ENCODE results near the gene DENND1A.
A peak's percentile ranks its signal among the peaks of the same experiment; 100 is the strongest.

DENND1A gene

GRCh38 chr9:123606141-123606540 lies 323.8 kb downstream of the DENND1A start:
- no peak for DNase-seq

DNA sequence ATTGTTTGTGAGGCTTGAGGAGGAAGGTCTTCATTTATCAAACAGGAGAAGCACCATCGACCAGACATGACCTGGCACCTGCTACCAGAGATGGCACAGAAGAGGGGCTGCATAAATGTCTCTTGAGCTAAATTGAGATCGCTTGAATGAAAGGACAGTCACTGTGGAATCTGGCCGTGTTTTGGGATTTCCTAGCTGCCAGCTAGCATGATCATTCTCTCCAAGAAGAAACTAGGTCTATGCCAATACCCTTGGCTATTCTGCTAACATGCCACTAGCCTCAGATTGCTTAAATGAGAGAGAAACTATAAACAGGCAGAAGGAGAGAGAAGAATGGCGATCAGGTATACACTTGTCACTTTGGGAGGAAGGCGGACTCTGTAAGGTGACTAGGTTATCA lies 324.6 kb downstream of the DENND1A start:
- no peak for DNase-seq

- DNase-seq, result no peak
Observed at GRCh38 chr9:123604861-123605260, 325.1 kb downstream of the DENND1A start.

DNA sequence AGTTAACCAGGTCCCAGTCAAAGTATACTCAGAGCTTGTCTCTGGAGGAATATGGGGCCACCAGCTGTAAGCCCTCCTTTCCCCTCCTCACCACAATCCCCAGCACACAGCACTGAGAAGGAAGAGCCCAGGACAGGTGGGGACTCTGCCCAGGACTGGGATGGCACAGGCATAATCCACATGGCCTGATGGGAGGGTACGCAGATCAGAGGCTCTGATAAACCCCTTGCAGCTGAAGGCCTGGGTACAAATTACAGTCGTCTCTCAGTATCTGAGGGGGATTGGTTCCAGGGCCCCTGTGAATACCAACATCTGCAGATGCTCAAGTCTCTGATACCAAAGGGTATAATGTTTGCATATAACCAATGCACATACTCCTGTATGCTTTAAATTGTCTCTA lies 328.1 kb downstream of the DENND1A start:
- no peak for DNase-seq

DNA sequence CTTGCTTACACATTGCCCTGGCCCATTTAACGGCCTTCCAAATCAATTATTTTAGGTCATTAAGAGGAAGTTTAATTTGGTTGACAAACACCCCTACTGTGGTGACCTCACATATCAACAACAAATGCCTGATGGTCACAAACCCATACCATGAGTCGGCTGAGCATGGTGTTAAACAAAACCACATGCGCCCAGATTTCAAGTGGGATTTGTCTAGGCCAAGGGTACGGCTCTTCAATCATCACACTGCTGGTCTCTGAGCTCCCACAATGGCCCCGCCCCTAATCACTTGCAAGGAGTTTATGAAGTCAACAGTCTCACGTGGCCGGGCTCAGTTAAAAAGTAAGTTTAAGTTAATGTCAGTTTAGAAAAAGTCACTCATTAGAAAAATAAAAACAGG lies 330.1 kb downstream of the DENND1A start:
- DNase-seq, result no peak

DNA sequence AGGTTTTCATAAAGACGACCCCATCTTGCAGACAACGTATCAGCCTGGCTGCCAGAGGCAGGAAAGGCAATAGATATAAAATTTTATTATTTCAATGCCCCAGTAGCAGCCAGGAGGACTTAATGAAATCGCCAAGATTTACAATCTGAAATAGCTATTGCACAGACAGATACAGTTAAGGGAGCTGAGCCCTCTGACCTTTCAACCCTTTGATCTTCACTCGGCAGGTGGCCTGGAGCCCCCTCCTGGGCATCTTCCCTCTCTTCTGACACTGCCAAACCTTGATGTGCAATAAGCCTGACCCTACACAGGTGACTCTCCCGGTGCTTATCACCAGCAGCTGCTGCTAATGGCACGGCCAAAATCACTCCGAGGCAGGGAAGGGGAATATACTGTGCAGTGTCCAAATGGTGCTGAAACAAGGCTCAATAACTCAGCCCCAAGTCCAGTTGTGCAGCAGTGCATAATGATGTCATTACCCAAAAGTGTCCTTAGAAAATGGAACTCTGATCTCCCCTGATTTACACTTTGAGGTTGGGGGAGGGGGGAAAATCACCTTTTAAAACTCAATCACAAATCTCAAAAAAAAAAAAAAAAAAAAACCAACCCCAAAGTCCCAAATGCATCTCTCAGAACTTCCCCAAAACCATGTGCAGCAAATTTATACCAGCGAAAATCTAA lies 331.9 kb downstream of the DENND1A start:
- DNase-seq, result no peak

DNA sequence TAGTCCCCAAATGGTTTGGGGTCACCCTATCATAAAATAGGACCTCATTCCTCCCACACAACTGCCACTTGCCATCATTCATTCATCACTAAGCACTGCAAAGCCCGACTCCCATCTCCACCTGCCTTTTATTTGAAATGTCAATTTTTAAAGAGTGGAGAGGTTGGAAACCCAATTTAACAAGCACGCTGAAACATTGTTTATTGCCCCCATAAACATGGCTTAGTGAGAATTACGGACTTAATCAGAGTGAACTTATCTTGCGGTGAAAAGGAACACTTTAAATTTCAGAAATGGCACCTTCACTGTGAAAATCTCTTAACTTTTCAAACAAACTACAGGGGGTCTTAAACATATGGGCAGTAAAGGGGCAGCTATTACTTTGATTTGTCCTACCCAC lies 332.9 kb downstream of the DENND1A start:
- no peak for DNase-seq

DNA sequence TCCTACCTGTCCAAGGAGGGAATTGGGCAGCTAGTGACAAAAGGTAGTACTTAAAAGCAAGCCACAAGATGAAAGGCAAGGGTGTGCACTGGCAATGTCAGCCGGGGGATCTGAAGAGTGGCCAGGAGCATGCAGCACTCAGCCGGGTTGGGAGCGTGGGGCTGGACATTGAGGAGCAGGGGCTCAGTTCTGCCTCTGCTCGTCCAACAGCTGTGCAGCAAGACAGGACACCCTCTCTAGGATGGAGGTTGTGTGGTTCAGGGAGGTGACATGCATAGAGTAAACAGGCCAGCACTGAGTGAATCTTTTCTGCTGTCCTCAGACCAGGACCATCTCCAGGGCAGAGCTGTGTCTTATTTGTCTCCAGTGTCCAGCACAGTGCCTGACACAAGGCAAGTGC lies 338.6 kb downstream of the DENND1A start:
- no peak for DNase-seq

- no peak for DNase-seq
Observed at GRCh38 chr9:123590499-123590898, 339.4 kb downstream of the DENND1A start.

DNA sequence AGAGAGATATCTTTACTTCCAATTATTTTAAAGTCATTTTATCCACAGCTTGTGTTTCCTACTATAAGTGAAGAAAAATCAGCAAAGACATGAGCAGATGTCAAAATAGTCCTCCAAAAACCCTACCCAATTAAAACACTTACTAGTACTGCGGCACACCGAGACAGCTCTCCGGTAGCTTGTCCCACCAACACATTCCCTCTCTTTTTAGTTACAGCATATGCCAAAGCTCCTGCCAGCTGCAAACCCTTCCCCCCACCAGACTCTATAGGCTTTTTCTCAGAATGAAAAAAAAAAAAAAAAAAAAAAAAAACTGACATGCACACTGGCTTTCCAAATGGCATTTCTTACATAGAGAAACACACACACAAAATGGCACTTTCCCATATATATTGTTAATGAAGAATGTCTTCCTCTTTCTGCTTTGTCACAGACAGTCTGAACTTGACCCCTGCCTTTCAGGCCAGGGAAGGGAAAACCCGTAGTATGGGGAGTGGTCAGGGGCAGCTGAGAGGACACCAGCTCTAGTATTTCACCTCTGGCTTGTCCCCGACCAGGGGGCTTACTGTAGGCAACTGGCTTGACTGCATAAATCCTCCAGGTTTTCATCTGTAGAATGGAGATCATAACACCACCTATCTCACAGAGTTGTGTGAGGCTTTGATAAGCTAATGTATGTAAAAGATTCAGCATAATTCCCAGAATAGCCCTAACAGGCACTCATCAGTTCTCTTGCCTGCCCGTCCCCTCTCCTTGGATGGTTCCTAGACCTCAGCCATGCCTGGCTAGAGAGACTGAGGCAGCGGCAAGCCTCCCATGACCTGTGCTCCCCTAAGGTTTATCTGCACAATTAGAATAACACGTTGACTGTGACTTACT lies 340.3 kb downstream of the DENND1A start:
- DNase-seq, result no peak

GRCh38 chr9:123586275-123586674 lies 343.7 kb downstream of the DENND1A start:
- no peak for DNase-seq

DNA sequence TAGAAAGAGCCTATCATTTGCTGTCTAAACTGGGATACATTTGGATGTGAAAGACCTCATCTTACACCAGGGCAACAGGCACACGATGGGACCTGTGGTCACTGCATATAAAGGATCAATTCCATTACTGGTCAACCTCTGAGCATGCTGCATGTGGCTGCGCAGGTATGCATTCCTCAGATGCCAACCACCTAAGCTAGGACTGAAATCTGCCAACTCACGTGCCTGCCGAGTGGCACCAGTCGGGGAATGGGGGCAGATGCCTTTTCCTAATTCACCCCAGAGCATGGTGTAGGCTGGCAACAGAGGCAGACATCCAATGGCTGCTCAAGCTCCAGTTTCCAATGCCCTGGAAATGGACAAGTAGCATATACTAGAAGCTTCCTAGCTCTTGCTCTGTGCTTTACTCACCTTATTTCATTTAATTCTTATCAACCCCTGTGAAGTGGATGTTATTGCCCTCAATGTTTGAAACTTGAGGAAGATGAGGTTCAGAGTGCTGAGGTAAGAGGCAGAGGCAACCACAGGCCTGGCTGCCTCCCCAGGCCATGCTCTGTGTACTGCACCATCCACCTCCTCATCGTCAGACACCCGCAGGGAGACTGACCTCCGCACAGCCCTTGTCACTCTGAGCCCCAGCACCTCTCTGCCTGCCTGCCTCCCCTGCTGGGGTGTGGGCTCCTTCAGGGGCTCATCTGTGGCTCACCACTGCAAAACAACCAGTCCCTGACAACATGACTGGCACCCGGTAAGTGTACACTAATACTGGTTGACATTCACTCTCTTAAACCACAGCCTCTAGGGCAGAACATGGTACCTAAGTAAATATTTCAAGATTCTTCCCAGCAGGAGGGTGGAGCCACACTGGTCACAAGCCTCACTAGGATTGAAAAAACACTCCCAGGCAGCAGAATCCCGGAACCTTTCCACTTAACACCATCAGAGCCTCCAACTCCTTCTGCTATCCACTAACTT lies 345.4 kb downstream of the DENND1A start:
- DNase-seq, result no peak

- DNase-seq, result no peak
Observed at GRCh38 chr9:123583646-123584045, 346.3 kb downstream of the DENND1A start.

DNA sequence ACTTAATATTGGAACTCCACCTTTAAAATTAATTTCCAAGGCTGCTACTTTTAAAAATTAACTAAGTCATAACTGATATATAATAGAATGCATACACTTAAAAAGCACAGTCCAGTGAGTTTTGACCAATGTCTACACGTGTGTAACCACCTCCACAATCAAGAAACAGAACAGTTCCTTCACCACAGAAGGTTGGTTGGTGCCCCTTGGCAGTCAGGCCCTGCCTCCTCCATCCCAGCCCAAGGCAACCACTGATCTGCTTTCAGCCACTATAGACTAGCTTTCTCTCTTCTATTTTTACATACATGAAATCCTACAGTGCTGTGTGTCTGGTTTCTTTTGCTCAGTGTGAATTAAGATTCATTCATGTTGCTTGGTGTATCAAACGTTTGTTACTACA lies 358.7 kb downstream of the DENND1A start:
- DNase-seq, result no peak

DNA sequence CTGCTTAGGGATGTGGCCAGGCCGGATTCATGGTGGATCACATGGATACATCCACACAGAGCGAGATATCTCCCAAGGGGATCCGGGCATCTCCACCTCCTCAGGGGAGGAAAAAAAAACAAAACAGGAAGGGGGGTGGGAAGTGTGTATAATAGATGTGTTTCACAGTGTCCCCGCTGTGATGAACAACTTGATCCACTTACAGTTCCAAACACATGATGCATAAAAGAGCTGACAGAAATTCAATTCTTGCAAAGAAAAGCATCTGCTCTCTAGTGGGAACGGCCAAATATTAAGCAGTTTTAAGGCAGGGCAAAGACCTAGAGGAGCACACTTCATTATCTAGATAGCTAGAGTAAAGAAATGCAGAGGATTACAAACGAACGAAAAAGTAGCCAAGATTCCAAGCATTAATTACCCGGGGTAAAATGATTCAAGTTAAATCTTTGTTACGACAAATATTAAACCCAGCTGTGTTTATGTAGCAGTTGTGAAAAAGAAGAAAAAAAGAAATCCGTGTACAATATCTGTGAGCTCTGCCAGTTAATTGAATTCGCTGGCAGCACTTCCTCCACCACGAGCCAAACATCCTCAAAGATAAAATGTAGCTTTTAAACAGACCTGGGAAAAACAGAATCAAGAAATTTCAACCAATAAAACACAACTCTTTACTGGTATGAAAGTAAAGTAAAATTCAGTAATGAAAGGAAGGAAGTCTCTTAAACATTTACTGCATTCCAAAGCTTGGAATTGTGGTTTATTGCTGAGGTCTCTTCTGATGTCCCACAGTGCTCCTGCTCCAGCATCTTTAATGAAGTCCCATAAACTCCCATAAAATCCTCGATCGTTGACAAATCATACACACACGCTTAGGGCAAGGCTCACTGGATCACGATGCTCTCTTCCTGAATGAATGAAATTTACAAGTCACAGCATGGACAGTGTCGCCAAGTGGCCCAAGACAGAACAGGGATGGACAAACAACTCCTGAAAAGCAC lies 360.9 kb downstream of the DENND1A start:
- DNase-seq, result no peak

DNA sequence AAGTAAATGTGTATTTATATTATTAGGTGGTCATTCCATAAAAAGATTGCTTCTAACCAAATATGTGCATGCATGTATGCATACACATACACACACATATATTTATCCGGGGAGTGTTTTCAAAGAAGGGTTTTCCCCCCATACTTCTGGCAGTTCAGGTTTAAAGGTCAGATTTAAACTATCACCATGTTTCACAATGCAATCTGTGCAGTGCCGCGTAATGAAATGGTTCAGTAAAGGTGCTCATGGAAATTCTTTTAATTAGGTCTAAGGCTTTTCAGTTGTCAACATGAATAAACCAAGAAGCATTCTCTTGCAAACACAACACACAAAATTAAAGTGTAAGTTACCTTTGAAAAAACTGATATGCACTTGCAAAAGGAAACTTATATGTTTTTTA lies 362.9 kb downstream of the DENND1A start:
- DNase-seq, result no peak

GRCh38 chr9:123564652-123565051 lies 365.3 kb downstream of the DENND1A start:
- DNase-seq, result no peak

GRCh38 chr9:123562844-123563346 lies 367.0 kb downstream of the DENND1A start:
- peak in 1 of 2 donors; percentile 26 for DNase-seq

DNA sequence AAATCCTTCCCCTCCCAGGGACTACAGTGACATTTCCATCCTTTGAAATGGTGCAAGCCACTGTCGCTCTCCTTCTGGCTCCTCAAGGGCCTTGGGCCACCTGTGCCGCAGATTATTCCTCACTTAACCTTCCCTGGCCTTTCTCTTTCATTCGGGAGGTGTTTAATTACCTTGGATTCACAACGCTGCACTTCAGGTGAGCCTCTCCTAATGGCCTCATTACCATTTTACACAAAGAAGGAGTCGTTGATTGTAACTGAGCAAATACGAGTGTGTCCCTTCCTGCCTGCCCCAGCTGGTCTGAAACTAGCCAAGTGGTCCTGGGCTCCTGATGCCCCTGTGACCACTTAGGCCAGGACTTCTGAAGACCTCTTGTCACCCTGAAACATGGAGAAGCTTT lies 368.9 kb downstream of the DENND1A start:
- no peak for DNase-seq

GRCh38 chr9:123556464-123557435 lies 373.2 kb downstream of the DENND1A start:
- DNase-seq, result no peak

Measured in bone marrow (tissue), 2 donors.